A673 (cell line): ENCODE results near the gene LSM2. TPM values are rescaled to one million over a fixed set of nuclear protein-coding genes. Genes with fewer than 3 reads are reported as not detected.

Experiments used
- BruUV-seq: library from RNA; stranded (reverse); fragments of 400-500 nt; replicated peaks from 2 replicates; lab custom pipeline; 2021; lab: Mats Ljungman, UMichigan
- CTCF ChIA-PET: fragments of 300-600 bp; sonication (Branson Sonifier 250); formaldehyde crosslinking; loops from one replicate; lab custom pipeline; 2022; ENCODE audit warnings: antibody characterized with exemption; lab: Charles Lee
- POLR2A ChIA-PET: fragments of 300-600 bp; sonication (Branson Sonifier 250); formaldehyde crosslinking; loops from one replicate; lab custom pipeline; 2022; ENCODE audit warnings: antibody characterized with exemption; ENCODE audit not compliant: low non-redundant PET; lab: Charles Lee
- DNase-seq: peaks from one replicate; pipeline ENCODE4 v3.0.0-alpha.2; 2015; ENCODE audit warnings: low spot score
- H3K27ac ChIP-seq: fragments of 200-600 bp; sonication (generic); 2 replicates; pipeline ENCODE4 v1.5.1; 2016; ENCODE audit warnings: mixed run types, low read depth, mild to moderate bottlenecking, mixed read lengths, antibody characterized with exemption, low read length; ENCODE audit not compliant: poor library complexity, severe bottlenecking
- H3K27me3 ChIP-seq: fragments of 200-600 bp; sonication (generic); replicated peaks from 2 replicates; pipeline ENCODE4 v1.6.1; 2017; ENCODE audit warnings: mixed run types, low read depth, mild to moderate bottlenecking, mixed read lengths, antibody characterized with exemption, low read length; ENCODE audit not compliant: insufficient read depth, poor library complexity
- H3K36me3 ChIP-seq: fragments of 200-600 bp; sonication (generic); 2 replicates; pipeline ENCODE4 v1.6.1; 2016; ENCODE audit warnings: mixed run types, mild to moderate bottlenecking, mixed read lengths, antibody characterized with exemption, low read length; ENCODE audit not compliant: insufficient read depth, poor library complexity, severe bottlenecking
- H3K4me1 ChIP-seq: fragments of 200-600 bp; sonication (generic); 2 replicates; pipeline ENCODE4 v1.6.1; 2017; ENCODE audit warnings: mixed run types, mild to moderate bottlenecking, mixed read lengths, antibody characterized with exemption, low read length; ENCODE audit not compliant: insufficient read depth, poor library complexity, severe bottlenecking
- H3K4me3 ChIP-seq: fragments of 200-600 bp; sonication (generic); 2 replicates; pipeline ENCODE4 v1.5.1; 2016; ENCODE audit warnings: low read depth, mixed run types, mild to moderate bottlenecking, mixed read lengths, low read length; ENCODE audit not compliant: poor library complexity, severe bottlenecking
- H3K9me3 ChIP-seq: fragments of 200-600 bp; sonication (generic); 2 replicates; pipeline ENCODE4 v1.6.1; 2016; ENCODE audit warnings: mixed run types, low read depth, mild to moderate bottlenecking, mixed read lengths, antibody characterized with exemption, low read length; ENCODE audit not compliant: poor library complexity, severe bottlenecking
- EZH2 ChIP-seq: fragments of 200-600 bp; sonication (generic); IDR thresholded peaks from 2 replicates; pipeline ENCODE4 v1.6.1; 2017; ENCODE audit warnings: borderline replicate concordance, low read depth, mild to moderate bottlenecking, mixed read lengths, antibody characterized with exemption, low read length; ENCODE audit not compliant: poor library complexity, severe bottlenecking
- intact Hi-C: fragments of 100-400 bp; cut with micrococcal nuclease; formaldehyde crosslinking; loops from one replicate; pipeline ENCODE4 v1.10.0; 2022; ENCODE audit not compliant: unreplicated experiment
- total RNA-seq: library from RNA; stranded (reverse); gene quantifications from 2 replicates; pipeline ENCODE4 v1.2.3, GENCODE V29; 2021
- TF ChIP-seq, protein P1 (sequence below): fragments of 300-800, 200-600 bp; sonication (generic); conservative IDR thresholded peaks from 2 replicates; pipeline ENCODE4 v1.5.1; 2017; ENCODE audit warnings: low read depth, mild to moderate bottlenecking, antibody characterized with exemption, low read length, moderate library complexity, mixed read lengths

LSM2 gene
- total RNA-seq, 1 experiment from 2014 or later, result 99.8 TPM

DNA sequence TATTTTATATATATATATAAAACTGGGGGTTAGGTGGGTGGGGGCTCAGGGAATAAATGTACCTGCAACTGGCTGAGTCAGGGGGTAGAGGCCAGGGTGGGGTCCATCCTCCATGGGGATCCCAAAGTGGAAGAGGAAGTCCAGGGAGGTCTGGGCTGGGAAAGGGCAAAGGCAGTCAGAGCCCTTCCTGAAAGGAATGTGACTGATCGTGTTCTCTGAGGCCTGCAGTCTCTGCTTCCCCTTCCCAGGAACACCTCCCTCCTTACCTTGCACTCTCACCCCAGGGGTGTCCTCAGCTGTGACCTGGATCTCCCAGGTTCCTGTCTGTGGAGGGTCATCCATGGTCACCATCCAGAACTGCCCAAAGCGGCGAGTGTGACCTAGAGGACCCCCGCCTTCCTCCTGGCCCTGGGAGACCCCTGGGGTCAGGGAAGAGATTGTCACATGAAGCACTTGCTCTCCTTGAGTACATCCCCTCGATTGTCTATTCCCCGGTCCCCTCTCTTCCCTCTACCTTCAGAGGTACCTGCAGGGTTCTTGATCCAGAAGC lies 39.6 kb downstream of the LSM2 start:
- Histone ChIP-seq H3K27me3 (no peaks in the 10 kb centered on the region), H3K4me1 (no peaks in the 10 kb centered on the region), H3K4me3 (no peak overlapping the region), H3K9me3 (no peaks in the 10 kb centered on the region), H3K36me3 (peaks cover 17% of the 10 kb centered on the region), H3K27ac (no peak overlapping the region)
- POLR2A ChIA-PET, result no interaction called here
- intact Hi-C loops, result no loop called here
- no peak for DNase-seq
- TF ChIP-seq EZH2, result no peak
- TF ChIP-seq, protein P1, sequence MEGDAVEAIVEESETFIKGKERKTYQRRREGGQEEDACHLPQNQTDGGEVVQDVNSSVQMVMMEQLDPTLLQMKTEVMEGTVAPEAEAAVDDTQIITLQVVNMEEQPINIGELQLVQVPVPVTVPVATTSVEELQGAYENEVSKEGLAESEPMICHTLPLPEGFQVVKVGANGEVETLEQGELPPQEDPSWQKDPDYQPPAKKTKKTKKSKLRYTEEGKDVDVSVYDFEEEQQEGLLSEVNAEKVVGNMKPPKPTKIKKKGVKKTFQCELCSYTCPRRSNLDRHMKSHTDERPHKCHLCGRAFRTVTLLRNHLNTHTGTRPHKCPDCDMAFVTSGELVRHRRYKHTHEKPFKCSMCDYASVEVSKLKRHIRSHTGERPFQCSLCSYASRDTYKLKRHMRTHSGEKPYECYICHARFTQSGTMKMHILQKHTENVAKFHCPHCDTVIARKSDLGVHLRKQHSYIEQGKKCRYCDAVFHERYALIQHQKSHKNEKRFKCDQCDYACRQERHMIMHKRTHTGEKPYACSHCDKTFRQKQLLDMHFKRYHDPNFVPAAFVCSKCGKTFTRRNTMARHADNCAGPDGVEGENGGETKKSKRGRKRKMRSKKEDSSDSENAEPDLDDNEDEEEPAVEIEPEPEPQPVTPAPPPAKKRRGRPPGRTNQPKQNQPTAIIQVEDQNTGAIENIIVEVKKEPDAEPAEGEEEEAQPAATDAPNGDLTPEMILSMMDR, result no peak
- no TSS peak for BruUV-seq
- CTCF ChIA-PET, result no interaction called here

DNA sequence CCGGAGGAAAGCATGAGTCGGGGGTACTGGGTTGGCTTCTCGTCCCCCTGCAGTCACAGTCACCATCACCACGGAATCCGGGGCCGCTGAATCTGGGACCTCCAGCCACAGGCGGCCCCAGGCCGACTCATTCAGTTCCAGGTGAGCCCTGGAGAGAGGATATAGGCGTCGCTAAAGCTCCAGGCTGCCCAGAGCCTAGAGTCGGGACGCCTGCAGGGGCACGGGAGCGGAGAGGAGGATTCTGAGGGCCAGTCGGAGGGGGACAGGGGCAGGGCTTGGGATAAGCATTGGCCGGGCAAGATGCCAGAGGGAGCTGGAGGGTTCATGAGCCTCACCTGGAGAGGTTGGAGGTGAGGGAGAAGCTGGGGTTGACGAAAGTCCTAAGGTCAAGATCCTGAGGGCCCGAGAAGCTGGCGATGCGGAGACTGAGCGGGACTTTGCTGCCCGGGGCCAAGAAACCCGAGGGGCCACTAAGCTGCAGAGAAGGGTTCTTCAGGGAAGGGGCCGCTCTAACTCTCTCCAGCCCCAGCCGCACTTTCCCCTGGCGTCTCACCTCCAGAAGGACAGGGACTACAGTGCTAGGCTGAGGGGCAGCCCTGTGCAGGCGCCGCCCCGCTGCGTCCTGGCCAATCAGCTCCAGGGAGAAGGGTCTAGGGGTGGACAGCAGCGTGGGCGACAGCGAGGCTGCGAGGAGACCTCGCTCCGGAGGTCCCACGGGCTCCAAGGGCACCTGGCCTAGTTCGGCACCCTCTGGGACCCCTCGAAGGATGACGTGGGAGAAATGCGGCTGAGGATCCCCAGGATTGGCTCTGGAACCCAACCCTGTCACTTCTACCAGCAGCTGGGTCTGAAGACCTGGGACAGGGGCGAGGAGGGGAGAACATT lies 40.6 kb downstream of the LSM2 start:
- no peak for DNase-seq
- ChIA-PET POLR2A (no interaction called here), CTCF (no interaction called here)
- H3K27me3 ChIP-seq, result no peaks in the 10 kb centered on the region
- intact Hi-C loops, result no loop called here
- no peak for TF ChIP-seq EZH2
- TF ChIP-seq, protein P1, result no peak
- no peaks in the 10 kb centered on the region for H3K4me1 ChIP-seq
- peaks cover 27% of the 10 kb centered on the region for H3K36me3 ChIP-seq
- H3K4me3 ChIP-seq, result no peak overlapping the region
- H3K9me3 ChIP-seq, result no peaks in the 10 kb centered on the region
- H3K27ac ChIP-seq, result no peak overlapping the region
- BruUV-seq, result no TSS peak

- BruUV-seq, result no TSS peak
- CTCF ChIA-PET, result no interaction called here
- no peak overlapping the region for H3K4me3 ChIP-seq
These were observed 41.2 kb downstream of the LSM2 start for GRCh38 chr6:31765559-31765909.

More at GRCh38 chr6:31765559-31765909, 41.2 kb downstream of the LSM2 start:
- TF ChIP-seq, protein P1, result no peak
- TF ChIP-seq EZH2, result no peak
- POLR2A ChIA-PET, result no interaction called here
- Histone ChIP-seq H3K36me3 (peaks cover 33% of the 10 kb centered on the region), H3K27me3 (no peaks in the 10 kb centered on the region), H3K27ac (no peak overlapping the region), H3K9me3 (no peaks in the 10 kb centered on the region), H3K4me1 (no peaks in the 10 kb centered on the region)
- DNase-seq, result no peak
- intact Hi-C loops, result no loop called here
